ENCODE measurements around the gene SZT2. TPM values are rescaled to one million over a fixed set of nuclear protein-coding genes. Genes with fewer than 3 reads are reported as not detected.

SZT2 gene
- total RNA-seq, 1 experiment from 2014 or later, result 27.9 TPM

DNA sequence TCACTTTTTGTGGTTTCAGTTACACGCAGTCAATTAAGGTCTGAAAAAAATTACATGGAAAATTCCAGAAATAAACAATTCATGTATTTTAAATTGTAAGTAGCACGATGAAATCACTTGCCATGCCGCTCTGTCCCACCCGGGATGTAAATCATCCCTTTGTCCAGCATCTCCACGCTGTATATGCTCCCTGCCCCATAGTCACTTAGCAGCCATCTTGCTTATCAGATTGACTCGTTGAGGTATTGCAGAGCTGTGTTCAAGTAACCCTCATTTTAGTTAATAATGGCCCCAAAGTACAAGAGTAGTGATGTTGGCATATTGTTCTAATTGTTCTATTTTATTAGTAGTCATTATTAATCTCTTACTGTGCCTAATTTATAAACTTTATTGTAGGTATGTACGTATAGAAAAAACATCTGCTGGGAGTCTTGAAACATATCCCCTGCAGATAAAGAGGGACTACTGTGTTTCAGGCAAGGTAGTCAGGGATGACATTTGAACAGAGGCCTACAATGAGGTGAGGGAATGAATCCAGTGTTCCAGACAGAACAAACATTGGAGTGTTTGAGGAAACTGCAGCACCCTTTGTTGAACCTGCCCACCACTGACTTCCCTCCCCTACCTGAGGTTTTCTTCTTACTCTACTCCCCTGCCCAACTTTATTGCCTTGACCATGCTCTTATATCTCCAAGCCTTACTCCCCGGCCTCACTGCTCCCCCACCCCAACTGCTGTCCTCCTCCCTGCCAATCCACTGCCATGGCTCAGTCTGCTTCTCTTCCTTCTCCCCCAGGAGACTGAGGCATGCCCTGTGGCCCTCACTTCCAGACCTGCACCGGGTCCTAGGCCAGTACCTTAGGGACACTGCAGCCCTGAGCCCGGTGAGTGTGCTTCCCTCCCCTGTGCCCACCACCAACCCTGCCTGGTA is 38.0 kb upstream of the SZT2 start:
- no peak for TF ChIP-seq EZH2 (IDR thresholded peaks at IDR 0.05; ENCODE audit: borderline replicate concordance, low read depth, low read length, poor library complexity, severe bottlenecking)
- TF ChIP-seq, protein P1, sequence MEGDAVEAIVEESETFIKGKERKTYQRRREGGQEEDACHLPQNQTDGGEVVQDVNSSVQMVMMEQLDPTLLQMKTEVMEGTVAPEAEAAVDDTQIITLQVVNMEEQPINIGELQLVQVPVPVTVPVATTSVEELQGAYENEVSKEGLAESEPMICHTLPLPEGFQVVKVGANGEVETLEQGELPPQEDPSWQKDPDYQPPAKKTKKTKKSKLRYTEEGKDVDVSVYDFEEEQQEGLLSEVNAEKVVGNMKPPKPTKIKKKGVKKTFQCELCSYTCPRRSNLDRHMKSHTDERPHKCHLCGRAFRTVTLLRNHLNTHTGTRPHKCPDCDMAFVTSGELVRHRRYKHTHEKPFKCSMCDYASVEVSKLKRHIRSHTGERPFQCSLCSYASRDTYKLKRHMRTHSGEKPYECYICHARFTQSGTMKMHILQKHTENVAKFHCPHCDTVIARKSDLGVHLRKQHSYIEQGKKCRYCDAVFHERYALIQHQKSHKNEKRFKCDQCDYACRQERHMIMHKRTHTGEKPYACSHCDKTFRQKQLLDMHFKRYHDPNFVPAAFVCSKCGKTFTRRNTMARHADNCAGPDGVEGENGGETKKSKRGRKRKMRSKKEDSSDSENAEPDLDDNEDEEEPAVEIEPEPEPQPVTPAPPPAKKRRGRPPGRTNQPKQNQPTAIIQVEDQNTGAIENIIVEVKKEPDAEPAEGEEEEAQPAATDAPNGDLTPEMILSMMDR (conservative IDR thresholded peaks at IDR 0.05; ENCODE audit: low read depth, low read length), result no peak
- POLR2A ChIA-PET (ENCODE audit: low non-redundant PET), result interaction anchor here (0.6 kb wide), 1 partner anchor 462 kb away, joined by 5 read pairs; no protein-coding TSS in a partner anchor
- no peak overlapping the region for H3K27ac ChIP-seq (ENCODE audit: low read depth, low read length, poor library complexity, severe bottlenecking)
- no TSS peak for BruUV-seq (replicated peaks)
- no peaks in the 10 kb centered on the region for H3K36me3 ChIP-seq (ENCODE audit: insufficient read depth, low read length, poor library complexity, severe bottlenecking)
- no peak overlapping the region for H3K4me3 ChIP-seq (ENCODE audit: low read depth, low read length, poor library complexity, severe bottlenecking)
- intact Hi-C loops (cut with micrococcal nuclease; ENCODE audit: unreplicated experiment), result loop anchor here (10.0 kb wide), 1 partner anchor 107 kb away; no protein-coding TSS in a partner anchor
- H3K4me1 ChIP-seq (ENCODE audit: insufficient read depth, low read length, poor library complexity, severe bottlenecking), result peaks cover 8% of the 10 kb centered on the region
- no peaks in the 10 kb centered on the region for H3K27me3 ChIP-seq (replicated peaks; ENCODE audit: insufficient read depth, low read depth, low read length, poor library complexity)
- CTCF ChIA-PET, result no interaction called here
- H3K9me3 ChIP-seq (ENCODE audit: low read depth, low read length, poor library complexity, severe bottlenecking), result no peaks in the 10 kb centered on the region
- DNase-seq (ENCODE audit: low spot score), result no peak

DNA sequence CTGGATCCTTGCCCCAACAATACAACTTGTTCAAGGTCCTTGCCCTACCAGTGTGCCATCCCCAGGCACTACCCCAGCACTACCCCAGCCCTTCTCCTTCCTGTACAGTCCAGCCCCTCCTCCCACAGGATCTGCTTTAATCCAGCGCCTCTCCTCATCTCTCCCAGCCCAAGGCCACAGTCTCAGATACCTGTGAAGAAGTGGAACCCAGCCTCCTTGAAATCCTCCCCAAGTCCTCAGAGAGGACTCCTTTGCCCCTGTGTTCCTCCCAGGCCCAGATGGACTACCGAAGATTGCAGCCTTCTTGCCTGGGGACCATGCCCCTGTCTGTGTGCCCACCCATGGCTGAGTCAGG is 37.4 kb upstream of the SZT2 start:
- Histone ChIP-seq H3K4me3 (ENCODE audit: low read depth, low read length, poor library complexity, severe bottlenecking) (no peak overlapping the region), H3K4me1 (ENCODE audit: insufficient read depth, low read length, poor library complexity, severe bottlenecking) (peaks cover 8% of the 10 kb centered on the region), H3K36me3 (ENCODE audit: insufficient read depth, low read length, poor library complexity, severe bottlenecking) (no peaks in the 10 kb centered on the region), H3K9me3 (ENCODE audit: low read depth, low read length, poor library complexity, severe bottlenecking) (no peaks in the 10 kb centered on the region), H3K27ac (ENCODE audit: low read depth, low read length, poor library complexity, severe bottlenecking) (no peak overlapping the region), H3K27me3 (replicated peaks; ENCODE audit: insufficient read depth, low read depth, low read length, poor library complexity) (no peaks in the 10 kb centered on the region)
- BruUV-seq (replicated peaks), result no TSS peak
- intact Hi-C loops (cut with micrococcal nuclease; ENCODE audit: unreplicated experiment), result loop anchor here (10.0 kb wide), 1 partner anchor 108 kb away; no protein-coding TSS in a partner anchor
- ChIA-PET CTCF (no interaction called here), POLR2A (ENCODE audit: low non-redundant PET) (no interaction called here)
- no peak for TF ChIP-seq EZH2 (IDR thresholded peaks at IDR 0.05; ENCODE audit: borderline replicate concordance, low read depth, low read length, poor library complexity, severe bottlenecking)
- TF ChIP-seq, protein P1 (conservative IDR thresholded peaks at IDR 0.05; ENCODE audit: low read depth, low read length), result no peak
- no peak for DNase-seq (ENCODE audit: low spot score)

DNA sequence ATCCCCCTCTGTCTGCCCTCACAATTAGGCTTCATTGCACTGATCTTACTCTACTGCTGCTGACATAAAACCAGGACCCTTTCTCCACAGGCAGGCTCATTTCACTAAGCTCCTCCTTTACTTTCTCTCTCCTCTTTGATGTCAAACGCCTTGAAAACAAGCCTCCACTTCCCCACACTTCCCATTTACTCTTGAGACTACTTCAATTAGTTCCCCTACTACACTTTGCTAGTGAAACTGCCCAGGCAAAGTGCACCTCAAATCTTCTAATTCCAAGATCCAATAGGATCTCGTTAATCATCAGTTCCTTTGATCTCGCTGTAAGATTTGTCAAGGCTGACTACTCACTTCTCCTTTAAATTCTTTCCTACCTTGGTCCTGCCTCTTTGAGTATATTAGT is 36.8 kb upstream of the SZT2 start:
- no TSS peak for BruUV-seq (replicated peaks)
- TF ChIP-seq, protein P1 (conservative IDR thresholded peaks at IDR 0.05; ENCODE audit: low read depth, low read length), result no peak
- no peak for TF ChIP-seq EZH2 (IDR thresholded peaks at IDR 0.05; ENCODE audit: borderline replicate concordance, low read depth, low read length, poor library complexity, severe bottlenecking)
- Histone ChIP-seq H3K9me3 (ENCODE audit: low read depth, low read length, poor library complexity, severe bottlenecking) (no peaks in the 10 kb centered on the region), H3K4me1 (ENCODE audit: insufficient read depth, low read length, poor library complexity, severe bottlenecking) (peaks cover 8% of the 10 kb centered on the region), H3K27ac (ENCODE audit: low read depth, low read length, poor library complexity, severe bottlenecking) (no peak overlapping the region), H3K36me3 (ENCODE audit: insufficient read depth, low read length, poor library complexity, severe bottlenecking) (no peaks in the 10 kb centered on the region), H3K4me3 (ENCODE audit: low read depth, low read length, poor library complexity, severe bottlenecking) (no peak overlapping the region), H3K27me3 (replicated peaks; ENCODE audit: insufficient read depth, low read depth, low read length, poor library complexity) (no peaks in the 10 kb centered on the region)
- no peak for DNase-seq (ENCODE audit: low spot score)
- CTCF ChIA-PET, result no interaction called here
- intact Hi-C loops (cut with micrococcal nuclease; ENCODE audit: unreplicated experiment), result loop anchor here (10.0 kb wide), 1 partner anchor 108 kb away; no protein-coding TSS in a partner anchor
- POLR2A ChIA-PET (ENCODE audit: low non-redundant PET), result interaction anchor here (0.7 kb wide), 1 partner anchor 143 kb away, joined by 3 read pairs; no protein-coding TSS in a partner anchor
